Measurements from ENCODE around the gene PKHD1.
"Not testable (repeated sequence)": the region's sequence is repeated elsewhere in the genome, so short reads cannot be mapped to it uniquely, and the experiment has no call there.

The PKHD1 gene

GRCh38 chr6:51976374-51976773 lies 111.0 kb downstream of the PKHD1 start:
- no peak for DNase-seq

DNA sequence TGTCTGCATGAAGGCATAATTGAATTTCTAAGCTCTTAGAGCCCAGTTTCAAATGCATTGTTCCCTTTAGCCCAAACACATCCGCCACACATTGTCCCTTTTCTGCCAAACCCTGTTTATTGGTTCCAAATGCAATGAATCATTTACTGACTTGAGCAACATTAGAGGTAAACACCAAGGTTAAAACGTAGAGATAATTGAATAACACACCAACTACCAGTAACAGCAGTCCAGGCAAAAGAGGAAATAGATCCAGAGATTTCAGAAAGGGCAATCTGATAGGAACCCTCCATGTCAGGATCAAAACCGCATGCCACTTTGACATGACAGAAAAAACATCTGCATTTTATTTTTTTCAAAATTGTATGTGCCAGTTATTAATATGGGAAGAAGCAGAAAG lies 114.8 kb downstream of the PKHD1 start:
- DNase-seq: no peak

DNA sequence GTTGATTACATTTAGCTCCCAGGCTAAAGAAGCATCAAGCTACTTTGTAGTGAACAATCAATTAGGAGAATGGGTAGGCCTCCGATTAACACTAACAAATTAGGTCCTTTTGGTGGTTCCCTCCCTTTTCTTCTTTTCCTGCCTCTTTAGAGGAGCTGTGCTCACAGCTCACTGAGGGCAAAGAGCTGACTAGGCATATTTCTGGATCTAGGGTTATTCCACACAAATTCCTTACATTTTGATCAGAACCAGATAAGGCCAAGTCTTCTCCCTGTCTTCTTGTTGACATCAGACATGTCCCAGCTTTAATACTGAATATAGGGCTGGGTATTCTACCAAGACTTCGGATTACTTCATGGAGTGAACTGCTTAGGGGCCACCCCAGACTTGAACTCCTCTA lies 119.1 kb downstream of the PKHD1 start:
- no peak for DNase-seq

GRCh38 chr6:51965222-51965801 lies 122.1 kb downstream of the PKHD1 start:
- DNase-seq: no peak

GRCh38 chr6:51963980-51964379 lies 123.4 kb downstream of the PKHD1 start:
- no peak for DNase-seq

DNA sequence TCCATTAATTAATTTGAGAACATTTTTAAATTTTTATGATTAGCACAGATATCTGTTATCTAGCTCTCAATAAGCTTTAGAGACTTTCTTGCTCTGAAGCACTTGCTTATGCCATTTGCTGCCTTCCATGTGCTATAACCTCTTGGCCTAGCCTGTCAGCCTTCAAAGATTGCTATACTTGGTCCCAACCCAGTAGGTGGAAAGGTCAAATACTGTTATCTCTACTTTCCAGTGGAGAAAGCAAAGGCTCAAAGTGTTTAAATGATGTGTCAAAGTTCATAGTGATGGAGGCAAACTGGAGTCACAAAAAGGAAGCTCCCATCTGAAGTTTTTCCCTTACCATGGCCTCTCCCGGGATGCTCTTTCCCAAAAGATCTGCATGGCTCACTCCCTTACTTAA lies 125.1 kb downstream of the PKHD1 start:
- no peak for DNase-seq

- DNase-seq: no peak
Measured at GRCh38 chr6:51960419-51960818, 127.0 kb downstream of the PKHD1 start.

- peak; percentile 27 for DNase-seq
Measured at GRCh38 chr6:51959744-51960383, 127.5 kb downstream of the PKHD1 start.

- no peak for DNase-seq
Measured at GRCh38 chr6:51954681-51955080, 132.7 kb downstream of the PKHD1 start.

- DNase-seq: no peak
Measured at GRCh38 chr6:51953246-51953645, 134.2 kb downstream of the PKHD1 start.

- no peak for DNase-seq
Measured at GRCh38 chr6:51951924-51952323, 135.5 kb downstream of the PKHD1 start.

DNA sequence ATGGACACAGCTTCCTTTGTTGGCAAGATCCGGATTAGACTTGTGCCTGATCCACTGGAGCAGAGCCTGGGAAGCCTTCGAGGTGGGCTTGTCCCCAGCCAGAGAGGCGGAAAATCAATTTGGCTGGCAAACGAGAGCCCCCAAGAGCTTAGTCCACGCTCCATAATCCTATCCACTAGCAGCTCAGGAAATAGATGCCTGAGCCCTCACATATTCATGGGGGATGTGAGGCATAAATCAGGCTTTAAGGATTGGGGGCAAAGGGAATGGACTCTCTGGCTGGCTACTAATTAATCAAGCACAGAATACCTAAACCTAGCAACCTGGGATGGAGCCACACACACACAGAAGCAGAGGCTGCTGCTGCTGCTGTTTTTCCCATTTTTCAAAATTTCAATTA lies 137.9 kb downstream of the PKHD1 start:
- no peak for DNase-seq

- DNase-seq: not testable (repeated sequence)
Measured at GRCh38 chr6:51939695-51940094, 147.7 kb downstream of the PKHD1 start.

DNA sequence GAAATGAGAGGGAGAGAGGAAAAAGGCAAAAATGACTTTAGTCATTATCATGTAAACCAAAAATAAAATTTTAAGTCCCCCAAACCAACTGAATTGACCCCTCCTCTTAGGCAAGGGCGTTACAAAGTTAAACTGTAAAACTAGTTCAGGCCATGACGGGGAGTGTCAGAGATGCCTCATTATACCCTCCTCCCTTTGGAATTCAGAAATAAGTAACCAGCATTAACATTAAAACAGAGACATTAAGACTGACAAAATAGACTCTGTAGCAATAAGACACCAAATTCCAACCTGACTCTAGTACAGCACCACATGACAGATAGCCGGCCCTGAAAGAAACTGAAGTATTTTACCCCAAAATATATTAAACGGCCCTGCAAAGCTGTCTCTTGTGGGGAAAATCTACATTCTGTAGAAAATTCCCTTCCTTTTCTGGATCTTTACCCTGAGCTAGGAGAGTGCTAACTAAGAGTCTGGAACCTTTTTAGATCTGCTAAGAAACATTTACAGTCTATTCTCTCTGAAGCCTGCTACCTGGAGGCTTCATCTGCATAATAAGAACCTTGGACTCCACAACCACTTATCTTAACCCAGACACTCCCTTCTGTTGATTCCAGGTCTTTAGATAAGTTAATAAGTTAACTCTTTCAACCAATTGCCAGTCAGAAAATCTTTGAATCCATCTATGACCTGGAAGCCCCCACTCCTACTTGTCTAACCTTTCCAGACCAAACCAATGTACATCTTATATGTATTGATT lies 150.7 kb downstream of the PKHD1 start:
- no peak for DNase-seq

- DNase-seq: no peak
Measured at GRCh38 chr6:51934098-51934497, 153.3 kb downstream of the PKHD1 start.

GRCh38 chr6:51932956-51933355 lies 154.5 kb downstream of the PKHD1 start:
- no peak for DNase-seq

DNA sequence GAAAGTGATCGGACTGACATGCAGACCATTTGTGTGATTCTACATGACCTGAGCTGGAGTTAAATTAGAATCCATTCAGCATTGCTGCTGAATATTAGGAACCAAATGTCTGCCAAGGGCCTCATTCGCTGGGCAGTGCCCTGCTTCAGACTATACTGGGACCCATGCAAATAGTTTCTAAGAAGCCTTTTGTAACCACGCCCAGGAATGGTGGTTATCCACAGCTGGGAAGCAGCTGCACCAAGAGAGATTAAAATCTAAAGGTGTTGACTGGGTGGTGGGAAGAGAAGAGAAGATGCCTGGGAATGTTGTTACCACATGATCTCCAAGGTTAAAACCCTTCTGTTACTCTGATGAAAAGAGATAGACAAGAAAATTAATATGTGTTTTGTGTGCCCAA lies 156.8 kb downstream of the PKHD1 start:
- DNase-seq: no peak

DNA sequence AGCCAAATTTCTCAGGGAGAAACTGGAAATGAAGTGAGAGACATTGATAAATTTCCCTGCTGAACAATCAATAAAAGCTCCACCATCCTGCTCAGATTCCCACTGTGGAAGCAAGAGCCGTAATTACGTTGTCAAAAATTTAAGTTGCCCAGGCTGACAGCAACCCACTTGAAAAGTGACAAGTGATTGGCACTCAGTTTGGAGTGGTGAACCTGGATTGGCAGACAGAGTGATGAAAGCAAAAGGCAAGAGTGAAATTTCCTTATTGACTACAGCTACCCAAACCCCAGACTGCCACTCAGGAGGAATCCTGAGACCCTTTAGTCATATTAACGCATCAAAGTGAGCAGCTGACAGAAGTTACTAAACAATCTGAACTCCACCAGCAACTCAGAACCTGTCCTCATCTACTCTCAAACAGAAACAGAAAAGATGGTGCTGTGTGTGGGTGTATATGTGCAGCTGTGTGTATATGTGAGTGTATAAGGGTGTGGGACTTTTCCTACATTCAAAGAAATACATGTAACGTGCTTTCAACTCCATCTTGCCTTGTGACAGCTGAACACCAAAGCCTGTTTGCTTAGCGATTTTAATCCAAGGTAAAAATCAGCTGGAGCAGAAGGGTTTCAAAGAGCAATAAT lies 157.4 kb downstream of the PKHD1 start:
- no peak for DNase-seq

DNA sequence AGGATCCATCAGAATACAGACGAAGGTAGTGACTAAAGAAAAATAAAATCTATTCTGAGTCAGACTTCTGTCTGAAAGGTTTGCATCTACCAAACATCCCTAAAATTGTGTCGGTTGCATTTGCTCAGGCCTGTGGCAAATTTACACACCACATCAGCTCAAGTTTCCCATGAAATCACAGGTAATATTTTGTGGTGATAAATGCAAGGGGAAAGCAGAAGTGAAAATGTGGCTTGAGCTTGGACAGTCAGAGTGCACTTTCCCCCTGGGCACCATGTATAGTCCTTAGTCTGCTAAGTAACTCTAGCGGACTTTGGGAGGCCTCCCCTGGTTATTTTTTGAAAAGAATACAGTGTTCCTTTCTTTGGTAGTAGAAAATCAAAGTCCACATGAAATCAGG lies 159.1 kb downstream of the PKHD1 start:
- no peak for DNase-seq

- no peak for DNase-seq
Measured at GRCh38 chr6:51927450-51927849, 160.0 kb downstream of the PKHD1 start.

DNA sequence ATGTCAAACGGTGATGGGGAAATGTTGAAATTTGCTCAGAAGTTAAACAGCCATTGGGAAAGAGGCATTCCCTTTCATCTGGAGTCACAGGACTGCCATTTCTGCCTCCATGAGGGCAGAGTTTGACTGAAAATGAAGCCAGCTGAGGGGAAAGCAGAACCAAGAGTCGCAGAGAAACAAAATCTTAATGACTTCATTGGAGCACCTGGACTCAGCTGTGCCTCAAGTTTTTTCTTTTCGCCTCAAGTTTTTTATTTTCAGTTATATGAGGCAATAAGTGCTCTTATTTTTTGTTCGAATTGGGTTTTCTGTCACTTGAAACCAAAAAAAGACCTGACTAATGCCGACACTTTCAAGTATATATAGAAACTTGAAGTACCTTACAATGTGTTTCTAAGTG lies 161.3 kb downstream of the PKHD1 start:
- no peak for DNase-seq

DNA sequence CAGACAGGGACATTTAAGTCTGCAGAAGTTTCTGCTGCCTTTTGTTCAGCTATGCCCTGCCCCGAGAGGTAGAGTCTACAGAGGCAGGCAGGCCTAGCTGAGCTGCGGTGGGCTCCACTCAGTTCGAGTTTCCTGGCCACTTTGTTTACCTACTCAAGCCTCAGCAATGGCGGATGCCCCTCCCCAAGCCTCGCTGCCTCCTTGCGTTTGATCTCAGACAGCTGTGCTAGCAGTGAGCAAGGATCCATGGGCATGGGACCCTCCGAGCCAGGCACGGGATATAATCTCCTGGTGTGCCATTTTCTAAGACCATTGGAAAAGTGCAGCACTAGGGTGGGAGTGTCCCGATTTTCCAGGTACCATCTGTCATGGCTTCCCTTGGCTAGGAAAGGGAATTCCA lies 164.9 kb downstream of the PKHD1 start:
- DNase-seq: not testable (repeated sequence)

DNA sequence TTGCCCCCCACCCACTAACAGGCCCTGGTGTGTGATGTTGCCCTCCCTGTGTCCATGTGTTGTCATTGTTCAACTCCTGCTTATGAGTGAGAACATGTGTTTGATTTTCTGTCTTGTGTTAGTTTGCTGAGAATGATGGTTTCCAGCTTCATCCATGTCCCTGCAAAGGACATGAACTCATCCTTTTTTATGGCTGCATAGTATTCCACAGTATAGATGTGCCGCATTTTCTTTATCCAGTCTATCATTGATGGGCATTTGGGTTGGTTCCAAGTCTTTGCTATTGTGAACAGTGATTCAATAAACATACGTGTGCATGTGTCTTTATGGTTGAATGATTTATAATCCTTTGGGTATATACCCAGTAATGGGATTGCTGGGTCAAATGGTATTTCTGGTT lies 169.1 kb downstream of the PKHD1 start:
- DNase-seq: not testable (repeated sequence)

- no peak for DNase-seq
Measured at GRCh38 chr6:51915098-51915497, 172.3 kb downstream of the PKHD1 start.

All from NCI-H1092 treated with DMSO at 0.1 percent for 48 hours (cell line).